IMR-90 (cell line): ENCODE measurements around the gene VPS26A. TPM values are rescaled to one million over a fixed set of nuclear protein-coding genes. Genes with fewer than 3 reads are reported as not detected.

Experiments
- ATAC-seq: fragments of 200-7000 bp; cut with Tn5 transposase; 2 replicates; pipeline ENCODE4 v1.9.1; 2020; ENCODE audit warnings: low read depth, mild to moderate bottlenecking, moderate library complexity
- BruUV-seq: library from RNA; stranded (reverse); fragments of 400-500 nt; replicated peaks from 2 replicates; lab custom pipeline; 2021; lab: Mats Ljungman, UMichigan
- CTCF ChIA-PET: fragments of 300-600 bp; formaldehyde crosslinking; extraction: SDS; loops from one replicate; lab custom pipeline; 2021; ENCODE audit warnings: antibody characterized with exemption; lab: Yijun Ruan, JAX
- POLR2A ChIA-PET: fragments of 300-600 bp; sonication (Branson Sonifier 250); formaldehyde crosslinking; loops from one replicate; lab custom pipeline; 2022; ENCODE audit warnings: antibody characterized with exemption; ENCODE audit not compliant: unreplicated experiment; lab: Charles Lee
- DNase-seq: peaks from one replicate; pipeline ENCODE4 v3.0.0; 2013
- H2AFZ ChIP-seq: replicated peaks from 2 replicates; pipeline ENCODE3; 2013; ENCODE audit warnings: low read length, mild to moderate bottlenecking; ENCODE audit not compliant: poor library complexity
- H2AK5ac ChIP-seq: 2 replicates; pipeline ENCODE4 v1.6.1; 2013; ENCODE audit warnings: low read depth, low read length, inconsistent platforms
- H2AK9ac ChIP-seq: replicated peaks from 2 replicates; pipeline ENCODE3; 2013; ENCODE audit warnings: mild to moderate bottlenecking, low read depth, low read length, moderate library complexity; ENCODE audit not compliant: poor library complexity
- H2BK120ac ChIP-seq: 2 replicates; pipeline ENCODE4 v1.6.1; 2013; ENCODE audit warnings: low read depth, low read length, inconsistent platforms
- H2BK15ac ChIP-seq: 3 replicates; pipeline ENCODE4 v1.6.1; 2013; ENCODE audit warnings: low read depth, low read length, inconsistent platforms
- H2BK20ac ChIP-seq: 2 replicates; pipeline ENCODE4 v1.6.1; 2013; ENCODE audit warnings: low read depth, mild to moderate bottlenecking, inconsistent platforms, low read length, moderate library complexity
- H2BK5ac ChIP-seq: 2 replicates; pipeline ENCODE4 v1.6.1; 2013; ENCODE audit warnings: mild to moderate bottlenecking, low read depth, low read length, inconsistent platforms; ENCODE audit not compliant: poor library complexity, severe bottlenecking
- H3K14ac ChIP-seq: replicated peaks from 2 replicates; pipeline ENCODE4 v1.6.1; 2013; ENCODE audit warnings: low read depth, low read length, inconsistent platforms
- H3K18ac ChIP-seq: 2 replicates; pipeline ENCODE4 v1.6.1; 2013; ENCODE audit warnings: low read depth, low read length, control low read depth
- H3K23ac ChIP-seq: 2 replicates; pipeline ENCODE4 v1.6.1; 2013; ENCODE audit warnings: low read depth, low read length, inconsistent platforms
- H3K27ac ChIP-seq: 2 replicates; pipeline ENCODE4 v1.5.1; 2013; ENCODE audit warnings: mild to moderate bottlenecking, control low read depth, low read length; ENCODE audit not compliant: insufficient read depth
- H3K27me3 ChIP-seq: 2 replicates; pipeline ENCODE4 v1.6.1; 2013; ENCODE audit warnings: low read length; ENCODE audit not compliant: control insufficient read depth, insufficient read depth
- H3K36me3 ChIP-seq: 2 replicates; pipeline ENCODE4 v1.6.1; 2013; ENCODE audit warnings: low read length, mixed read lengths; ENCODE audit not compliant: control insufficient read depth, insufficient read depth
- H3K4ac ChIP-seq: 2 replicates; pipeline ENCODE4 v1.6.1; 2013; ENCODE audit warnings: low read depth, low read length, inconsistent platforms
- H3K4me1 ChIP-seq: 2 replicates; pipeline ENCODE4 v1.6.1; 2013; ENCODE audit warnings: low read length, mixed read lengths; ENCODE audit not compliant: control insufficient read depth, insufficient read depth
- H3K4me2 ChIP-seq: 2 replicates; pipeline ENCODE4 v1.6.1; 2013; ENCODE audit warnings: low read depth, mild to moderate bottlenecking, control low read depth, low read length, moderate library complexity
- H3K4me3 ChIP-seq: 2 replicates; pipeline ENCODE4 v1.5.1; 2013; ENCODE audit warnings: low read depth, mild to moderate bottlenecking, control low read depth, low read length, moderate library complexity; ENCODE audit not compliant: insufficient read depth
- H3K56ac ChIP-seq: 2 replicates; pipeline ENCODE4 v1.6.1; 2013; ENCODE audit warnings: low read length, inconsistent platforms; ENCODE audit not compliant: insufficient read depth; ENCODE audit errors: extremely low read depth
- H3K79me1 ChIP-seq, 2 experiments: 2 replicates each; pipeline ENCODE4 v1.6.1; 2013; ENCODE audit warnings: low read length in 2 of 2, inconsistent platforms in 1 of 2, low read depth in 1 of 2
- H3K9ac ChIP-seq: 2 replicates; pipeline ENCODE4 v1.6.1; 2013; ENCODE audit warnings: low read depth, low read length, control low read depth
- H3K9me1 ChIP-seq: 2 replicates; pipeline ENCODE4 v1.6.1; 2013; ENCODE audit warnings: low read length, inconsistent platforms; ENCODE audit not compliant: insufficient read depth
- H3K9me3 ChIP-seq: 2 replicates; pipeline ENCODE4 v1.6.1; 2013; ENCODE audit warnings: low read length; ENCODE audit not compliant: control insufficient read depth, insufficient read depth
- H4K20me1 ChIP-seq: 2 replicates; pipeline ENCODE4 v1.6.1; 2013; ENCODE audit warnings: low read length, inconsistent platforms; ENCODE audit not compliant: insufficient read depth
- H4K5ac ChIP-seq: 2 replicates; pipeline ENCODE4 v1.6.1; 2013; ENCODE audit warnings: mild to moderate bottlenecking, low read depth, low read length, control low read depth
- H4K8ac ChIP-seq, 2 experiments: 2 replicates each; pipeline ENCODE4 v1.6.1; 2013; ENCODE audit warnings: low read depth in 2 of 2, low read length in 2 of 2, control low read depth in 1 of 2, inconsistent platforms in 1 of 2
- H4K91ac ChIP-seq: 2 replicates; pipeline ENCODE4 v1.6.1; 2013; ENCODE audit warnings: low read depth, low read length, inconsistent platforms; ENCODE audit not compliant: insufficient read depth
- BHLHE40 ChIP-seq: fragments of 150-350 bp; IDR thresholded peaks from 2 replicates; pipeline ENCODE4 v1.6.1; 2016; ENCODE audit warnings: mild to moderate bottlenecking, low read depth, low read length
- CEBPB ChIP-seq: IDR thresholded peaks from 2 replicates; pipeline ENCODE4 v1.6.1; 2012; ENCODE audit warnings: low read depth, low read length, improper control_type of control experiment
- MAFK ChIP-seq: IDR thresholded peaks from 2 replicates; pipeline ENCODE4 v1.6.1; 2012; ENCODE audit warnings: low read depth, low read length, improper control_type of control experiment
- POLR2A ChIP-seq: IDR thresholded peaks from 2 replicates; pipeline ENCODE4 v1.6.1; 2012; ENCODE audit warnings: mild to moderate bottlenecking, low read depth, low read length
- RCOR1 ChIP-seq: IDR thresholded peaks from 2 replicates; pipeline ENCODE4 v1.6.1; 2012; ENCODE audit warnings: mild to moderate bottlenecking, low read length, improper control_type of control experiment; ENCODE audit not compliant: insufficient replicate concordance
- SMC3 ChIP-seq: fragments of 150-350 bp; IDR thresholded peaks from 2 replicates; pipeline ENCODE4 v1.6.1; 2016; ENCODE audit warnings: low read depth, mild to moderate bottlenecking, antibody characterized with exemption, low read length, moderate library complexity
- WGBS, 2 experiments: methylation state at CpG; one replicate each; pipeline versions ENCODE4 v1.1.5 to v1.1.7; 2013; ENCODE audit warnings: missing lambda C conversion rate in 2 of 2; ENCODE audit not compliant: insufficient read length in 1 of 2; ENCODE audit errors: extremely low coverage in 2 of 2; 5-methylcytosine and 5-hydroxymethylcytosine counted together
- dilution Hi-C: fragments of 300-500 bp; cut with HindIII; formaldehyde crosslinking; loops from one replicate; pipeline ENCODE4 v1.14.3; 2018; ENCODE audit warnings: low sequenced_read_pairs; ENCODE audit not compliant: unreplicated experiment
- in situ Hi-C: fragments of 300-500 bp; cut with MboI; formaldehyde crosslinking; loops from 3 replicates; pipeline ENCODE4 v1.14.3; 2019; ENCODE audit warnings: low sequenced_read_pairs, inconsistent platforms, mixed read lengths
- intact Hi-C: fragments of 100-400 bp; cut with micrococcal nuclease; formaldehyde crosslinking; loops from 2 replicates; pipeline ENCODE4 v1.10.0; 2022
- polyA plus RNA-seq, 3 experiments: library from polyadenylated mRNA; depleted of rRNA; stranded (reverse); fragments of >200 nt; gene quantifications; 2 replicates each; pipeline ENCODE4 v1.2.3, GENCODE V29; 2012; ENCODE audit warnings: low replicate concordance in 1 of 3
- total RNA-seq: library from RNA; depleted of rRNA; stranded (reverse); fragments of >200 nt; gene quantifications from 2 replicates; pipeline ENCODE4 v1.2.3, GENCODE V29; 2012

VPS26A gene
- total and polyA plus RNA-seq, 2 of the 4 experiments (the other 2 are of a cell fraction): 7.2 to 18.7 TPM

DNA sequence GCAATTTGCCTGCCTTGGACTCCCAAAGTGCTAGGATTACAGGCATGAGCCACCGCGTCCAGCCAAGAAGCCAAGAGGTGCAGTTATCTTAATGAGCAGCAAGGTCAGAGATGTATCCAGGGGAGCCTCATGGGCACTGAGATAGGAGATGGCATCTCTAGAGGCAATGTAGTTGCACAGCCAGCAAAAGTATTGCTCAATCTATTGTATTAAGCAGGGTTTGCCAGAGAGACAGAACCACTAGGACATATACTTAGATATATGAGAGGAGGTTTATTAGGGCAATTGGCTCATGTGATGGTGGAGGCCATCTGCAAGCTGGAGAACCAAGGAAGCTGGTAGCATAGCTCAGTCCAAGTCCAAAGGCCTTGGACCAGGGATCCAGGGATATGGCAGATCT lies 16.3 kb upstream of the VPS26A start:
- no peak overlapping the region for H2AK9ac ChIP-seq
- no peaks in the 10 kb centered on the region for H3K9me1 ChIP-seq
- no peak overlapping the region for H2BK120ac ChIP-seq
- H3K9ac ChIP-seq: no peak overlapping the region
- H2AFZ ChIP-seq: no peak overlapping the region
- no peak overlapping the region for H3K18ac ChIP-seq
- H4K5ac ChIP-seq: no peak overlapping the region
- no peaks in the 10 kb centered on the region for H3K36me3 ChIP-seq
- dilution Hi-C loops (loop anchor here (25.0 kb wide), 1 partner anchor 95 kb away; no protein-coding TSS in a partner anchor), intact Hi-C loops (no loop called here), in situ Hi-C loops (no loop called here)
- no peak overlapping the region for H2BK15ac ChIP-seq
- H4K91ac ChIP-seq: no peak overlapping the region
- no peak overlapping the region for H3K23ac ChIP-seq
- no peak overlapping the region for H4K8ac ChIP-seq
- WGBS, 2 experiments: no CpG with 5 or more reads among the region's 2 CpGs
- POLR2A ChIA-PET: no interaction called here
- BruUV-seq: no TSS peak
- no peak overlapping the region for H3K56ac ChIP-seq
- no peak overlapping the region for H2BK5ac ChIP-seq
- no peak overlapping the region for H3K4ac ChIP-seq
- CTCF ChIA-PET: no interaction called here
- H2AK5ac ChIP-seq: no peak overlapping the region
- H3K9me3 ChIP-seq: peaks cover 5% of the 10 kb centered on the region
- H2BK20ac ChIP-seq: no peak overlapping the region
- no peak overlapping the region for H3K27ac ChIP-seq
- no peaks in the 10 kb centered on the region for H3K79me1 ChIP-seq
- peaks cover 20% of the 10 kb centered on the region for H3K27me3 ChIP-seq
- H3K4me2 ChIP-seq: no peak overlapping the region
- no peaks in the 10 kb centered on the region for H3K4me1 ChIP-seq
- ATAC-seq (no peak), DNase-seq (no peak)
- TF ChIP-seq MAFK (no peak), POLR2A (no peak), SMC3 (no peak), BHLHE40 (no peak), CEBPB (peak; percentile 24; the same call in 1 of the 2 replicates), RCOR1 (no peak)
- no peak overlapping the region for H3K14ac ChIP-seq
- no peaks in the 10 kb centered on the region for H4K20me1 ChIP-seq
- H3K4me3 ChIP-seq: no peak overlapping the region
